GM12875 (cell line): ENCODE results near the gene IL18.
"Not testable (repeated sequence)": the region's sequence is repeated elsewhere in the genome, so short reads cannot be mapped to it uniquely, and the experiment has no call there.

Experiments used
- H3K4me3 ChIP-seq: one replicate; pipeline ENCODE4 v1.5.1; 2011; ENCODE audit warnings: low read depth, low read length, control low read depth
- TF ChIP-seq, protein P1 (sequence below): IDR thresholded peaks from 2 replicates; pipeline ENCODE4 v1.5.1; 2011; ENCODE audit warnings: low read depth, mild to moderate bottlenecking, control low read depth, inconsistent platforms, low read length, moderate library complexity, borderline replicate concordance; ENCODE audit not compliant: insufficient read depth

Gene IL18

DNA sequence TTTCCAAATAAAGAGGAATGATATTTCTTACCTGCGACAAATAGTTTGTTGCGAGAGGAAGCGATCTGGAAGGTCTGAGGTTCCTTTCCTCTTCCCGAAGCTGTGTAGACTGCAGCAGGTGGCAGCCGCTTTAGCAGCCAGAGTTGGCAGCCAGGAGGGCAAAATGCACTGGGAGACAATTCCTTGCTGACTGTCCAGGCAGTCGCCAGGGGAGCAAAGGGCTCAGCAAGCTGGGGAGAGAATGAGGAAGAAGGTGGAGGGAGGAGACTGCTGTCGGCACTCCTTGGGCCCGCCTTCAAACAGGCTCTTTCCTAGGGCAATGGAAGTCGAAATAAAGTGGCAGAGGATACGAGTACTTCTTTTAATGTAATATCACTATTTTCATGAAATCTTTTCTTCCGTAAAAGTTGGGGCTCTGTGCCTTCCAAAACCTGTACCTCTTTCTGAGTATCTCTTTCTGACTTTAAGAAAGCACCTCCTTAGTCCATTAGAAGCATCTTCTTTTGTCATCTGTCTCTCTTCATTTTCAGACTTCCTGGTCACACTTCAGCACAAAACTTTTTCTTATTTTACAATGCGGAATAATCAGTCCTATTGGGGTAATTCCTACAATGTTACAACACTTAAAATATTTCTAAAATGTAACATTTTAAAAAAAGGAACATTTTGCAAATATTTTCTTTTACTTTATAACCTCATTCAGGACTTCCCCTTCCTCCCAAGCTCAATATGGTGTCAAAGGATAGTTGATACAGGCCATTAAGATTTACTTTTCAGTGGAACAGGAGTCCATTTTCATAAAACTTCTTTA is at the start of gene IL18:
Gene IL18 (minus strand): TSS at position 220 of the 811 bp plus-strand sequence. CDS start 9,041 bp downstream, outside the sequence.
- H3K4me3 ChIP-seq, result no peak within 1 kb of the TSS
- TF ChIP-seq, protein P1, sequence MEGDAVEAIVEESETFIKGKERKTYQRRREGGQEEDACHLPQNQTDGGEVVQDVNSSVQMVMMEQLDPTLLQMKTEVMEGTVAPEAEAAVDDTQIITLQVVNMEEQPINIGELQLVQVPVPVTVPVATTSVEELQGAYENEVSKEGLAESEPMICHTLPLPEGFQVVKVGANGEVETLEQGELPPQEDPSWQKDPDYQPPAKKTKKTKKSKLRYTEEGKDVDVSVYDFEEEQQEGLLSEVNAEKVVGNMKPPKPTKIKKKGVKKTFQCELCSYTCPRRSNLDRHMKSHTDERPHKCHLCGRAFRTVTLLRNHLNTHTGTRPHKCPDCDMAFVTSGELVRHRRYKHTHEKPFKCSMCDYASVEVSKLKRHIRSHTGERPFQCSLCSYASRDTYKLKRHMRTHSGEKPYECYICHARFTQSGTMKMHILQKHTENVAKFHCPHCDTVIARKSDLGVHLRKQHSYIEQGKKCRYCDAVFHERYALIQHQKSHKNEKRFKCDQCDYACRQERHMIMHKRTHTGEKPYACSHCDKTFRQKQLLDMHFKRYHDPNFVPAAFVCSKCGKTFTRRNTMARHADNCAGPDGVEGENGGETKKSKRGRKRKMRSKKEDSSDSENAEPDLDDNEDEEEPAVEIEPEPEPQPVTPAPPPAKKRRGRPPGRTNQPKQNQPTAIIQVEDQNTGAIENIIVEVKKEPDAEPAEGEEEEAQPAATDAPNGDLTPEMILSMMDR, result no peak

DNA sequence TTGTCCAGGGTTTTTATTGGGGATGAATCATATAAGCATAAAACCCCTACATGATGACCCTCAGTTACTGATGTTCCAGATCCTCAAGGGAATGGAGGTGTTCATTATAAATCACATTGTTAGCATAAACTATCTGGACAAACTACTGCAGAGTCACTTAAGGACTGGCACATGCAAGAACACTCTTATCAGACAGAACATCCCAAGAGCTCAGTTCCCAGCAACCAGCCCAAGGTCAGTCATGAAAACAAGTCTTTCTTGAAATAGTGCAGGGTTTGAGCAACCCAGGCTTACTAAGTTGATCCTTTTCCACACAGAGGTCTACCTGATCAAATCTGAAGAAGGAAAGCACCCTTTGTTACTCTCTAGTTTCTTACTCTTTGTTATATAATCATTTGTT is 48.8 kb upstream of the IL18 start:
- TF ChIP-seq, protein P1, result no peak
- no peak overlapping the region for H3K4me3 ChIP-seq

DNA sequence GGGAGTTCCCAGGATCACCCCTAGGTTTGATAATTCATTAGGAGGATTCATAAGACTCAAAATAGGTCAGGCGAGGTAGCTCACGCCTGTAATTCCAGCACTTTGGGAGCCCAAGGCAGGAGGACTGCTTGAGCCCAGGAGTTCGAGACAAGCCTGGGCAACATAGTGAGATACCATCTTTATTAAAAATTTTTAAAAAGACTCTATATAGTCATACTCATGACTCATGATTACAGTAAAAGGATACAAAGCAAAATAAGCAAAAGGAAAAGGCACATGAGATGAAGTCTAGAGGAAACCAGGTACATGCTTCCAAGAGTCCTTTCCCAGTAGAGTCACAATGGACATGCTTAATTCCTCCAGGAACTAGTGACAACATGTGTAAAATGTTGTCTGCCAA is 48.4 kb upstream of the IL18 start:
- no peak overlapping the region for H3K4me3 ChIP-seq
- TF ChIP-seq, protein P1, result no peak

DNA sequence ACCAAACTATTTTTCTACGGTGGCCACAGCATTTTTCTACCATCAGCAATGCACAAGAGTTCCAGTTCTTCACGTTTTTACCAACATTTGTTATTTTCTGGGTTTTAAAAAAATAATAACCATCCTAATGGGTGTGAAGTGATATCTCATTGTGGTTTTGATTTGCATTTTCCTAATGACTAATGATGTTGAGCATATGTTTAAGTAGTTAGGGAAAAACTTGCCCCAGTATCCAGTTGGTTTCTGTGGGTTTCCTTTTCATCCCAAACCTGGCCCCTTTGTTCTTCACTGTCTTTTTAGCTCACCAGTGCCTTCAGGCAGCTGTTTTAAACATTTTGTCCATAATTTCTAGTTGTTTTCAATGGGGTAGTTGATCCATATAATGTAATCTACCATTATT is 47.6 kb upstream of the IL18 start:
- H3K4me3 ChIP-seq, result no peak overlapping the region
- TF ChIP-seq, protein P1, result no peak

DNA sequence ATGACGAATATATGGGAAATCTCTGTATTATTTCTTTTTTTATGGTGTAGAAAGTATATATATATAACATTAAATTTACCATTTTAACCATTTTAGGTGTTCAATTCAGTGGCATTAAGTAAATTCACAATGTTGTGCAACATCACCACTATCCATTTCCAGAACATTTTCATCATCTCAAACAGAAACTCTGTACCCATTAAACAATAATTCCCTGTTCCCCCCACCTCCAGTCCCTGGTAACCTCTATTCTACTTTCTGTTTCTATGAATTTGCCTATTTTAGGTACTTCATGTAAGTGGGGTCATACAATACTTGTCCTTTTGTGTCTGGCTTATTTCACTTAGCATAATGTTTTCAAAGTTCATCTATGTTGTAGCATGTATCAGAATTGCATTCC is 47.0 kb upstream of the IL18 start:
- TF ChIP-seq, protein P1, result no peak
- H3K4me3 ChIP-seq, result no peak overlapping the region

DNA sequence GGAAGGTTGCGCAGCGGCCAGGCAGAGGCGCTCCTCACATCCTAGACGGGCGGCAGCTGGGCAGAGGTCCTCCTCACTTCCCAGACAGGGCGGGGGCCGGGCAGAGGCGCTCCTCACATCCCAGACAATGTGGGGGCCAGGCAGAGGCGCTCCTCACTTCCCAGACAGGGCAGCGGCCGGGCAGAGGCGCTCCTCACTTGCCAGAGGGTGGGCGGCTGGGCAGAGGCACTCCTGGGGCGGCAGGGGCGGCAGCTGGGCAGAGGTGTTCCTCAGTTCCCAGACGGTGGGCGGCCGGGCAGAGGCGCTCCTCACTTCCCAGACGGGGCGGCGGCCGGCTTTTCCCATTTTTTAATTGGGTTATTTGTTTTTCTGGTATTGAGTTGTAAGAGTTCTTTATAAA is 42.2 kb upstream of the IL18 start:
- TF ChIP-seq, protein P1, result no peak
- H3K4me3 ChIP-seq, result no peak overlapping the region

DNA sequence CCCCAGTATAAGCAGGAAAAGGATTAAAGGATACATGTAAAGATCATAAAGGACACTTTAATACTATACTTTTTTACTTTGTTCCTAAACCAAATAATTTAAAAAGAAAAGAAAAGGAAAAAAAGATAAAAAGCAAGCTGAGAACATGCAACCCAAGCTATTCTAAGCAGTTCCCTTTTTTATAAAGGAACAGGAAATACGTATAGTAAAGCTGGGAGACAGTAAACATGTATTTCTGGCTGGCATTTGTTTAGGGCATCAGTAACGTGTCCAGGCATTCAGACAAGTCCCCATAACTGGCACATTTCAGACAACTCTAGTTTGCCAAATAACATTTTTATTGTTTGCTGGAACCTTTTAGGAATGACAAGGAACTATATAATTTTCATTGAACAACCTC is 36.4 kb upstream of the IL18 start:
- TF ChIP-seq, protein P1, result no peak
- no peak overlapping the region for H3K4me3 ChIP-seq

DNA sequence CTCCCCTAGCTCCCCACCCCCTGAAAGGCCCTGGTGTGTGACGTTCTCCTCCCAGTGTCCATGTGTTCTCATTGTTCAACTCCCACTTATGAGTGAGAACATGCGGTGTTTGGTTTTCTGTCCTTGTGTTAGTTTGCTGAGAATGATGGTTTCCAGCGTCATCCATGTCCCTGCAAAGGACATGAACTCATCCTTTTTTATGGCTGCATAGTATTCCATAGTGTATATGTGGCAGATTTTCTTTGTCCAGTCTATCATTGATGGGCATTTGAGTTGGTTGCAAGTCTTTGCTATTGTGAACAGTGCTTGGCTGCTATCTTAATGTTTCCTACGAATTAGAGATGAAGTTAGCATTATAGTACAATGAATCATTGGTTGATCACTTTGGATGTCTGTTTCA is 35.2 kb upstream of the IL18 start:
- H3K4me3 ChIP-seq, result not testable (repeated sequence)
